Measurements from ENCODE around the gene B3GNT2.

GRCh38 chr2:62216113-62216512 is 20.2 kb downstream of the B3GNT2 start:
- no peak for TF ChIP-seq CTCF (IDR thresholded peaks at IDR 0.05)
- TF ChIP-seq KAT7 (CRISPR knock-in tag; IDR thresholded peaks at IDR 0.05; ENCODE audit: borderline replicate concordance), result no peak
- no peak for TF ChIP-seq NR3C1 (CRISPR knock-in tag; conservative IDR thresholded peaks at IDR 0.05; ENCODE audit: low read depth)
- TF ChIP-seq CBFB (CRISPR knock-in tag; IDR thresholded peaks at IDR 0.05; ENCODE audit: low read depth), result no peak
- no peak for TF ChIP-seq ATF1 (CRISPR knock-in tag; IDR thresholded peaks at IDR 0.05)
- TF ChIP-seq ATF3 (CRISPR knock-in tag; conservative IDR thresholded peaks at IDR 0.05), result no peak
- no peak for TF ChIP-seq SMAD3 (CRISPR knock-in tag; IDR thresholded peaks at IDR 0.05; ENCODE audit: borderline replicate concordance)
- no peak for TF ChIP-seq TCF7 (CRISPR knock-in tag; IDR thresholded peaks at IDR 0.05; ENCODE audit: low read depth)
- no peak for TF ChIP-seq CREB1 (CRISPR knock-in tag; IDR thresholded peaks at IDR 0.05)
- TF ChIP-seq ZNF425 (CRISPR knock-in tag; conservative IDR thresholded peaks at IDR 0.05), result no peak

All from WTC11 (cell line).